Activated CD8-positive, alpha-beta T cell treated with anti-CD3 and anti-CD28 coated beads, Interleukin-2, amount 10 ng/mL, durations not matched to agents 7 days and 5 days (primary cell): ENCODE measurements around the gene NNT. TPM values are rescaled to one million over a fixed set of nuclear protein-coding genes. Genes with fewer than 3 reads are reported as not detected.
"Not testable (repeated sequence)": the region's sequence is repeated elsewhere in the genome, so short reads cannot be mapped to it uniquely, and the experiment has no call there.

Experiments used
- ATAC-seq: fragments of 150-1000 bp; cut with Tn5 transposase; one replicate; pipeline ENCODE4 v1.10.0; 2021; ENCODE audit warnings: moderate library complexity
- CTCF ChIA-PET: fragments of 350-600 bp; sonication (Branson Sonifier 250); formaldehyde crosslinking; loops from one replicate; lab custom pipeline; 2021; ENCODE audit warnings: antibody characterized with exemption; lab: Charles Lee
- POLR2A ChIA-PET: fragments of 350-600 bp; sonication (Branson Sonifier 250); formaldehyde crosslinking; loops from one replicate; lab custom pipeline; 2021; ENCODE audit warnings: antibody characterized with exemption; lab: Charles Lee
- DNase-seq: peaks from one replicate; pipeline ENCODE4 v3.0.0-alpha.2; 2020
- H3K27ac Mint-ChIP-seq: one replicate; pipeline ENCODE4 v1.8.0; 2021; ENCODE audit warnings: mild to moderate bottlenecking, mixed read lengths
- H3K27me3 Mint-ChIP-seq: one replicate; pipeline ENCODE4 v1.8.0; 2021; ENCODE audit warnings: low read depth, mixed read lengths
- H3K36me3 Mint-ChIP-seq: one replicate; pipeline ENCODE4 v1.8.0; 2021; ENCODE audit warnings: low read depth, mixed read lengths
- H3K4me1 Mint-ChIP-seq: one replicate; pipeline ENCODE4 v1.8.0; 2021; ENCODE audit warnings: low read depth, mixed read lengths
- H3K4me3 Mint-ChIP-seq: one replicate; pipeline ENCODE4 v1.8.0; 2021; ENCODE audit warnings: mild to moderate bottlenecking, mixed read lengths
- H3K9me3 Mint-ChIP-seq: one replicate; pipeline ENCODE4 v1.8.0; 2022; ENCODE audit warnings: mixed read lengths; ENCODE audit not compliant: insufficient read depth
- total RNA-seq, 2 experiments: library from RNA; stranded (reverse); gene quantifications; one replicate each; pipeline ENCODE4 v1.2.3, GENCODE V29; 2021

NNT gene
- total RNA-seq, 2 experiments from 2014 or later: 103 to 104 TPM

- H3K27ac Mint-ChIP-seq: no peak overlapping the region
- CTCF ChIA-PET: interaction anchor here (4.7 kb wide), 1 partner anchor 18 kb away, joined by 30 read pairs; no protein-coding TSS in a partner anchor
- no peak for DNase-seq
- ATAC-seq: no peak
- POLR2A ChIA-PET: interaction anchor here (0.6 kb wide), 1 partner anchor 28 kb away, joined by 3 read pairs; no protein-coding TSS in a partner anchor
- H3K9me3 Mint-ChIP-seq: no peaks in the 10 kb centered on the region
- no peaks in the 10 kb centered on the region for H3K4me1 Mint-ChIP-seq
- peaks cover 46% of the 10 kb centered on the region for H3K36me3 Mint-ChIP-seq
- no peak overlapping the region for H3K4me3 Mint-ChIP-seq
- no peaks in the 10 kb centered on the region for H3K27me3 Mint-ChIP-seq
Observed at GRCh38 chr5:43648499-43649124, 45.6 kb downstream of the NNT start.

GRCh38 chr5:43649256-43649655 is 46.3 kb downstream of the NNT start:
- Mint-ChIP-seq H3K36me3 (peaks cover 48% of the 10 kb centered on the region), H3K9me3 (no peaks in the 10 kb centered on the region), H3K27ac (no peak overlapping the region), H3K4me3 (no peak overlapping the region), H3K27me3 (no peaks in the 10 kb centered on the region), H3K4me1 (no peaks in the 10 kb centered on the region)
- POLR2A ChIA-PET: interaction anchor here (0.6 kb wide), 1 partner anchor 27 kb away, joined by 3 read pairs; no protein-coding TSS in a partner anchor
- DNase-seq (no peak), ATAC-seq (no peak)
- CTCF ChIA-PET: interaction anchor here (4.7 kb wide), 1 partner anchor 18 kb away, joined by 30 read pairs; no protein-coding TSS in a partner anchor

GRCh38 chr5:43652537-43653302 is 49.7 kb downstream of the NNT start:
- no peaks in the 10 kb centered on the region for H3K4me1 Mint-ChIP-seq
- no peak overlapping the region for H3K4me3 Mint-ChIP-seq
- no peak for ATAC-seq
- no peak overlapping the region for H3K27ac Mint-ChIP-seq
- H3K9me3 Mint-ChIP-seq: no peaks in the 10 kb centered on the region
- POLR2A ChIA-PET: no interaction called here
- no peaks in the 10 kb centered on the region for H3K27me3 Mint-ChIP-seq
- peaks cover 62% of the 10 kb centered on the region for H3K36me3 Mint-ChIP-seq
- DNase-seq: no peak
- CTCF ChIA-PET: no interaction called here

- H3K4me3 Mint-ChIP-seq: no peak overlapping the region
- H3K27me3 Mint-ChIP-seq: no peaks in the 10 kb centered on the region
- POLR2A ChIA-PET: no interaction called here
- H3K27ac Mint-ChIP-seq: no peak overlapping the region
- H3K9me3 Mint-ChIP-seq: peaks cover 5% of the 10 kb centered on the region
- peaks cover 60% of the 10 kb centered on the region for H3K36me3 Mint-ChIP-seq
- H3K4me1 Mint-ChIP-seq: no peaks in the 10 kb centered on the region
- CTCF ChIA-PET: no interaction called here
- ATAC-seq (no peak), DNase-seq (no peak)
Observed at GRCh38 chr5:43658509-43658908, 55.5 kb downstream of the NNT start.

GRCh38 chr5:43659075-43659474 is 56.1 kb downstream of the NNT start:
- H3K9me3 Mint-ChIP-seq: peaks cover 5% of the 10 kb centered on the region
- H3K27me3 Mint-ChIP-seq: no peaks in the 10 kb centered on the region
- CTCF ChIA-PET: interaction anchor here (0.9 kb wide), 1 partner anchor 44 kb away, joined by 3 read pairs; no protein-coding TSS in a partner anchor
- peaks cover 61% of the 10 kb centered on the region for H3K36me3 Mint-ChIP-seq
- no peak for DNase-seq
- no peak overlapping the region for H3K4me3 Mint-ChIP-seq
- POLR2A ChIA-PET: no interaction called here
- no peaks in the 10 kb centered on the region for H3K4me1 Mint-ChIP-seq
- H3K27ac Mint-ChIP-seq: no peak overlapping the region
- ATAC-seq: no peak

- Mint-ChIP-seq H3K27ac (no peak overlapping the region), H3K4me3 (no peak overlapping the region), H3K4me1 (no peaks in the 10 kb centered on the region), H3K27me3 (no peaks in the 10 kb centered on the region), H3K9me3 (peaks cover 5% of the 10 kb centered on the region), H3K36me3 (peaks cover 58% of the 10 kb centered on the region)
- CTCF ChIA-PET: interaction anchor here (0.9 kb wide), 1 partner anchor 9 kb away, joined by 3 read pairs; no protein-coding TSS in a partner anchor
- POLR2A ChIA-PET: no interaction called here
- no peak for ATAC-seq
- DNase-seq: peak; percentile 42
Observed at GRCh38 chr5:43661102-43661501, 58.1 kb downstream of the NNT start.

- CTCF ChIA-PET: interaction anchor here (0.5 to 1.2 kb wide), 3 partner anchors 13 to 564 kb away, joined by 3 to 4 read pairs (median 3); no protein-coding TSS in a partner anchor
- no peak overlapping the region for H3K27ac Mint-ChIP-seq
- H3K4me3 Mint-ChIP-seq: no peak overlapping the region
- DNase-seq (no peak), ATAC-seq (no peak)
- H3K27me3 Mint-ChIP-seq: no peaks in the 10 kb centered on the region
- peaks cover 59% of the 10 kb centered on the region for H3K36me3 Mint-ChIP-seq
- peaks cover 5% of the 10 kb centered on the region for H3K9me3 Mint-ChIP-seq
- POLR2A ChIA-PET: no interaction called here
- no peaks in the 10 kb centered on the region for H3K4me1 Mint-ChIP-seq
Observed at GRCh38 chr5:43663916-43664315, 60.9 kb downstream of the NNT start.

- no peaks in the 10 kb centered on the region for H3K27me3 Mint-ChIP-seq
- ChIA-PET POLR2A (no interaction called here), CTCF (interaction anchor here (0.7 to 1.2 kb wide), 3 partner anchors 13 to 565 kb away, joined by 3 read pairs; no protein-coding TSS in a partner anchor)
- H3K36me3 Mint-ChIP-seq: peaks cover 55% of the 10 kb centered on the region
- DNase-seq (no peak), ATAC-seq (no peak)
- no peak overlapping the region for H3K27ac Mint-ChIP-seq
- H3K9me3 Mint-ChIP-seq: peaks cover 5% of the 10 kb centered on the region
- H3K4me3 Mint-ChIP-seq: no peak overlapping the region
- no peaks in the 10 kb centered on the region for H3K4me1 Mint-ChIP-seq
Observed at GRCh38 chr5:43664501-43665040, 61.6 kb downstream of the NNT start.

- H3K27ac Mint-ChIP-seq, H3K9me3 Mint-ChIP-seq, DNase-seq, H3K27me3 Mint-ChIP-seq, H3K4me1 Mint-ChIP-seq, H3K4me3 Mint-ChIP-seq, CTCF ChIA-PET, ATAC-seq, POLR2A ChIA-PET: not testable (repeated sequence)
- H3K36me3 Mint-ChIP-seq: peaks cover 54% of the 10 kb centered on the region
Observed at GRCh38 chr5:43665749-43666148, 62.8 kb downstream of the NNT start.

- H3K36me3 Mint-ChIP-seq: peaks cover 55% of the 10 kb centered on the region
Observed at GRCh38 chr5:43666728-43667127, 63.7 kb downstream of the NNT start.

GRCh38 chr5:43667379-43667778 is 64.4 kb downstream of the NNT start:
- H3K36me3 Mint-ChIP-seq: peaks cover 56% of the 10 kb centered on the region
- H3K27ac Mint-ChIP-seq, CTCF ChIA-PET, H3K9me3 Mint-ChIP-seq, H3K27me3 Mint-ChIP-seq, H3K4me3 Mint-ChIP-seq, POLR2A ChIA-PET, H3K4me1 Mint-ChIP-seq, DNase-seq, ATAC-seq: not testable (repeated sequence)

More at GRCh38 chr5:43666728-43667127, 63.7 kb downstream of the NNT start:
- H3K9me3 Mint-ChIP-seq, CTCF ChIA-PET, H3K4me3 Mint-ChIP-seq, DNase-seq, H3K4me1 Mint-ChIP-seq, H3K27me3 Mint-ChIP-seq, ATAC-seq, POLR2A ChIA-PET, H3K27ac Mint-ChIP-seq: not testable (repeated sequence)

GRCh38 chr5:43674536-43674935 is 71.6 kb downstream of the NNT start:
- H3K36me3 Mint-ChIP-seq: peaks cover 44% of the 10 kb centered on the region
- ATAC-seq (no peak), DNase-seq (no peak)
- no peak overlapping the region for H3K27ac Mint-ChIP-seq
- ChIA-PET CTCF (no interaction called here), POLR2A (no interaction called here)
- H3K4me1 Mint-ChIP-seq: no peaks in the 10 kb centered on the region
- H3K27me3 Mint-ChIP-seq: no peaks in the 10 kb centered on the region
- no peak overlapping the region for H3K4me3 Mint-ChIP-seq
- peaks cover 8% of the 10 kb centered on the region for H3K9me3 Mint-ChIP-seq
